Measurements from ENCODE around the gene MAPT.
A peak's percentile ranks its signal among the peaks of the same experiment; 100 is the strongest.

MAPT gene

DNA sequence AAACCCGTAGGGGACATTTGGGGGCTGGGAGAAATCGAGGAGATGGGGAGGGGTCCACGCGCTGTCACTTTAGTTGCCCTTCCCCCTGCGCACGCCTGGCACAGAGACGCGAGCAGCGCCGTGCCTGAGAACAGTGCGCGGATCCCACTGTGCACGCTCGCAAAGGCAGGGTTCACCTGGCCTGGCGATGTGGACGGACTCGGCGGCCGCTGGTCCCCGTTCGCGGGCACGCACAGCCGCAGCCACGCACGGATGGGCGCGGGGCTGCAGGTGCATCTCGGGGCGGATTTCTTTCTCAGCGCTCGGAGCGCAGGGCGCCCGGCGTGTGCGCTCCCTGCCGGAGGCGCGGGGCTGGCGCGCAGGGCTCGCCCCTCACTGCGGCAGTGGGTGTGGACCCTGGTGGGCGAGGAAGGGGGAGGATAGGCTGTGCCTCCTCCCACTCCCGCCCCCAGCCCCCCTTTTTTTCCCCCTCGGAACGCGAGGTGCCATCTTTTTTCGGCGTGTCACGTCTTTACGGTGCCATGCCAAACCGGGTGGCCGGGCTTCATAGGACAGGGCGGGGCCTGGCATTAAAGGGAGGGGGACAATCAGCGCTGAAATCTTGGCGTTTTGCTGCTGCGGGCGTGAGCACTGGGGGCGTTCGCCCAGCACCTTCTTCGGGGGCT is 1.1 kb downstream of the MAPT start:
- ATAC-seq (replicated peaks; ENCODE audit: extremely low read depth, poor library complexity, severe bottlenecking) (no peak), DNase-seq (ENCODE audit: low spot score in 2 of 2) (no peak)
- H3K36me3 Mint-ChIP-seq (ENCODE audit: insufficient read depth), result peaks cover 6% of the 10 kb centered on the region
- H3K4me1 Mint-ChIP-seq, result peaks cover 6% of the 10 kb centered on the region
- H3K27me3 Mint-ChIP-seq, result peaks cover 36% of the 10 kb centered on the region
- peak overlapping the region; percentile 83 for H3K4me3 Mint-ChIP-seq
- H3K9me3 Mint-ChIP-seq, result no peaks in the 10 kb centered on the region
- no peak overlapping the region for H3K27ac Mint-ChIP-seq (ENCODE audit: low read depth)

DNA sequence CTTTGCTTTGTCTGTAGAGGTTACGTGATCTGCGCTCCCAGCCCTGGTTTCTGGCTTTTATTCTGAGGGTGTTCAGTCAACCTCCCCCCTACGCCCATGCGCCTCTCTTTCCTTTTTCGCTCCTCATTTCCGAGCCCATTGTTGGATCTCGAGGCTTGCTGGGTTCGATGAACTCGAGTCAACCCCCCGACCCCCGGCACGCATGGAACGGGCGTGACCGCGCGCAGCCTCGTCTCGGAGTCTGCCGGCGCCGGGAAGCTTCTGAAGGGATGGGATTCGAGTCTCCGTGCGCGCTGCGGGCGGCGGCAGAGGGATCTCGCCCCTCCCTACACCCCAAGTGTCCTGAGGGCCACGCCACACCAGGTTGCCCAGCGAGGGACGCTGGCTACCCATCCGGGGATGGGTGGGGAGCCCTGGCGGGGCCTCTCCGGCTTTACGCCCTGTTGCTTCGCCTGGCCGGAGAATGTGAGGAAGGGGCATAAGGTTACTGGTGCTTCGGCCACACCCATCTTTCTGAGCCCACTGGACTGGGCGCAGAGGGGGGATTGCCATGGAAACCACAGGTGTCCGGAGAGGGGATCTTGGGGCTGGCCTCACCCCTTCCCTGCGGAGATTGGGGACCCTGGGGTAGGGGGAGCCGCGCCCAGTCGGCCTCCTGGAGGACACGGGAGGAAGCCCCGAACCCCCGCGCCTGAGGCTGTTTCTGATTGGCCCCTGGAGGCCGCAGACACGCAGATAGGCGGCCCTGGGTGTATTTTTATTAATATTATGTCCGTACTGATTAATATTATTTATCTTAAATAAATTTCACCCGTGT is 1.8 kb downstream of the MAPT start:
- H3K4me1 Mint-ChIP-seq, result peaks cover 6% of the 10 kb centered on the region
- no peak for ATAC-seq (replicated peaks; ENCODE audit: extremely low read depth, poor library complexity, severe bottlenecking)
- peak overlapping the region; percentile 83 for H3K4me3 Mint-ChIP-seq
- no peak overlapping the region for H3K27ac Mint-ChIP-seq (ENCODE audit: low read depth)
- DNase-seq (ENCODE audit: low spot score in 2 of 2), result no peak
- peaks cover 44% of the 10 kb centered on the region for H3K27me3 Mint-ChIP-seq
- no peaks in the 10 kb centered on the region for H3K9me3 Mint-ChIP-seq
- H3K36me3 Mint-ChIP-seq (ENCODE audit: insufficient read depth), result peaks cover 6% of the 10 kb centered on the region

DNA sequence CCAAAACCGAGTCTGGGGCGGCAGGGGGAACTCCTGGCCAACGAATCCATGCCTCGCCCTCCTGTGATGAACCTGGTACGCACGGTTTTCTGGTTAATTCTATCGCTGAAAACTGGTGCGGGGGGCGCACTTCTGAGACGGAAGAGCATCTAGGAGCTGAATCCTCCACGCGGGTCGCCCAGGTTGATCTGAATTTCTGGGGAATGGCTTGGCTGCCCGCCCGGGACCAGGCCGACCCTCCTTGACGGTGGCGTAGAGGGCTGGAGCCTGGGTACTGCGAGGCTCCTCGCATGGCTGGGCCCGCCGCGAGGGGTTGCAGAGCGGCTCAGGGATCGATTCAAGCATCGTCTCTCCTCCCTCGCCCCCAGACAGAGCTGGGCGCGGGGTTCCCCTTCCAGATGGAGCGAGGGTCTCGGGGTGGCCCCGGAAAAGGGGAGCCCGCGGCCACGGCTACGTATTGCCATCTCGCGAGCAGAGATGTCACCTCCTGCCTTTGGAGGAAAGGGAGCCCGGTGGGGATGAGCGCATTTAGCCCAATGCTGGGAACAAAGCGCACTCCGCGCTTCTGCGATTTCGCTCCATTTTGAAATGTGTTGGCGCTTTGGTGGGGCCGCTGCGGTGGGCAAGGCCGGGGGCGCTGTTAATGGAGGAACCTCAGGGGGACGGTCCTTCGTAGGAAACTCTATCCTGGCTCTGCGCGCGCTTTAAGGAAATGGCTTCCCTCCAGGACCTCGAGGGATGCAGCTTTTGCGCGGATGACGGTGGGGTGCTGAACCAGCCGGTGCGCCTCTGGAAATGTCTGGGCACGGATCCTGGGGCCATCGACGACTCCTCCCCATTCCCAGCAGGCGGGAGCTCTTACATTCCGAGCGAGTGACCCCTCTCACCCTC is 2.7 kb downstream of the MAPT start:
- H3K36me3 Mint-ChIP-seq (ENCODE audit: insufficient read depth), result peaks cover 6% of the 10 kb centered on the region
- no peak overlapping the region for H3K27ac Mint-ChIP-seq (ENCODE audit: low read depth)
- no peaks in the 10 kb centered on the region for H3K9me3 Mint-ChIP-seq
- DNase-seq (ENCODE audit: low spot score in 2 of 2) (no peak), ATAC-seq (replicated peaks; ENCODE audit: extremely low read depth, poor library complexity, severe bottlenecking) (no peak)
- H3K4me3 Mint-ChIP-seq, result peak overlapping the region; percentile 31
- H3K4me1 Mint-ChIP-seq, result peaks cover 6% of the 10 kb centered on the region
- H3K27me3 Mint-ChIP-seq, result peaks cover 53% of the 10 kb centered on the region

DNA sequence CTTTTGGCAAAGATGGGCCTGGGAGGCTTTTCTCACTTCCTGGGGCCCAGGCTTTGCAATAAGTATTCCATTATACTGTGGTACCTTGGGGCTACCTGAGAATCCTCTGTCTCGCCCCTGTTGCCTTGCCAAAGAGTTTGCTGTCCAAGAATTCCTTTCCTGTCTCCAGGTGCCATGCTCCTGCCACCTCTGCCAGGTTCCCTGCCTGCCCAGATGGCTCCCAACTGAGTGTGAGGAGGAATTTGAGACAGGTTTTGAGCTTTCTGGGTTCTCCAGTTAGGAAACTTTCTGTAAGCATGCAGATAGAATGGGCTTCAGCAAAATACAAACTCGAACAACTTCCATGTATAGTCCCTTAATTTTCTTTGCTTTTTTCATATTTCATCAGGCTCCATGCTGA is 5.8 kb downstream of the MAPT start:
- Mint-ChIP-seq H3K4me1 (peaks cover 6% of the 10 kb centered on the region), H3K27ac (ENCODE audit: low read depth) (no peak overlapping the region), H3K4me3 (no peak overlapping the region), H3K27me3 (peaks cover 64% of the 10 kb centered on the region), H3K9me3 (no peaks in the 10 kb centered on the region), H3K36me3 (ENCODE audit: insufficient read depth) (peaks cover 4% of the 10 kb centered on the region)
- DNase-seq (ENCODE audit: low spot score in 2 of 2), result no peak
- ATAC-seq (replicated peaks; ENCODE audit: extremely low read depth, poor library complexity, severe bottlenecking), result no peak

DNA sequence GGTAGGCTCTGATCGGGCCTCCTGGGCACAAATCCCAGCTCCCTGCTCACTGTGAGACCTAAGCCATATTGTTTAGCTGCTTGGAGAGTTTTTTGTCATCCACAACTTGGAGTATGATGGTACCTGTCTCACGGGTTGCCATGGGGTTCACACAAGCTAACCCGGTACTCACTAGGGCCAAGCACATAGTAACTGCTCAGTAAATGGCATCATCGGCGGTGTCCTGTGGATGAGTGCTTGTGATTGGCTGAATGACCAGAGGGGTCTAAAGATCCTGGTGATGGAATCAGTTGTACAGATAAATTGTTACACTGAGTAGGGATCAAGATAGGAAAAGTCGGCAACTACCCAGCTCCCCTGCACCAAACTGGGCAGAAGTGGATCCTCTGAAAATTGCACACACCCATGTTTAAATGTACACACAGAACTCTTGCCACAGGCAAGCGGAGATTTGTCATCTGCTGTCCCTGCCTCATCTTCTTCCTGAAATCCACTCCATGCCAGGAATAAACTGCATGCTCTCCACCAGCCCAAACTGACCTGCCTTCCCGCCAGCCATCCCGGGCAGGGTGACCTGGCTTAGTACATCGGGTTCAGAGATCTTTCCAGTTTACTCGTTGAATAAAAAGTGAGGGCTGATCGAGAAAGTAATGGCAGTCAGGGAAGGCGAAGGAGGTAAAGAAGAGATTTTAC is 6.5 kb downstream of the MAPT start:
- Mint-ChIP-seq H3K4me3 (no peak overlapping the region), H3K27ac (ENCODE audit: low read depth) (no peak overlapping the region), H3K4me1 (peaks cover 6% of the 10 kb centered on the region), H3K27me3 (peaks cover 68% of the 10 kb centered on the region), H3K36me3 (ENCODE audit: insufficient read depth) (no peaks in the 10 kb centered on the region), H3K9me3 (no peaks in the 10 kb centered on the region)
- ATAC-seq (replicated peaks; ENCODE audit: extremely low read depth, poor library complexity, severe bottlenecking), result no peak
- DNase-seq (ENCODE audit: low spot score in 2 of 2), result no peak

DNA sequence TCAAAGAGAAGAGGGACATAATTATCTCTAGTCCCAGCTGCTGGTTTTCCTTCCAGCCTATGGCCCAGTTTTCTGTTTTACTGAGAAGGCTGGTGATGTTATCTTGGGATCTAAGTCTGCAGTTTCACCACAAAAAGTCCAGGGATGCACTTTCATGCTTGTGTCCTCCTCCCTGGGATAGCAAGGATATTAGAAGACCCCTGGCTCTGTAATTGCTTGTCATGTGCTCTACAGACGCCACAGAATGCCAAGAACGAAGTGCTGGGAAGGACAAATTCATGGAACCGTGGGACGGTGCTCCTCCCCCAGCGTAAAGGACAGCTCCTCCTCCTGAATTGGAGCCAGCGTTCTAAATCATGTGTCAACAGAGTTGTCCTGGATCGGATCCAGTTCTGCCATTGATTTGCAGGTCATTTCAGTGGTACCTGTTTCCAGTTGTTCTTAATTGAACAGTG is 8.6 kb downstream of the MAPT start:
- H3K4me3 Mint-ChIP-seq, result no peak overlapping the region
- H3K27me3 Mint-ChIP-seq, result peaks cover 77% of the 10 kb centered on the region
- H3K9me3 Mint-ChIP-seq, result no peaks in the 10 kb centered on the region
- H3K36me3 Mint-ChIP-seq (ENCODE audit: insufficient read depth), result no peaks in the 10 kb centered on the region
- H3K4me1 Mint-ChIP-seq, result peaks cover 12% of the 10 kb centered on the region
- H3K27ac Mint-ChIP-seq (ENCODE audit: low read depth), result no peak overlapping the region
- no peak for DNase-seq (ENCODE audit: low spot score in 2 of 2)
- no peak for ATAC-seq (replicated peaks; ENCODE audit: extremely low read depth, poor library complexity, severe bottlenecking)

DNA sequence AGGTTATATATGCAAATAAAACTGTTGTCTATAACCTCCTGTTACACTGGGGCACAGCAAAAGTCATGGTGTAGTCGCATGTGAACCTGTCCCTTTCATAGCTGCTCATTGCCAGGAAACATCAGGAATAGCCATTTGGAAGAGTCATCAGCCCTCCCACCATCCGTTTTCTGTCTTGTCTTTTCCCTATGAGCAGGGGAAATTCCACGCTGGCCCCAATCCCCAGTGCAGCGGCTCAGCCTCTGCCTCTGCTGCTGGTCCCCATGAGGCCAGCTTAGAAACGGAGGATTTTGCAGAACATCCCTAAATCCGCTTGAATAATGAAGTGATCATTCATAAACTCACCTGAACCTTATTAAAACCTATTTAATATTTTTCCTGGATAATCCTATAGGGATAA is 10.5 kb downstream of the MAPT start:
- Mint-ChIP-seq H3K4me1 (peaks cover 10% of the 10 kb centered on the region), H3K36me3 (ENCODE audit: insufficient read depth) (no peaks in the 10 kb centered on the region), H3K27ac (ENCODE audit: low read depth) (no peak overlapping the region), H3K27me3 (peaks cover 62% of the 10 kb centered on the region), H3K4me3 (no peak overlapping the region), H3K9me3 (no peaks in the 10 kb centered on the region)
- ATAC-seq (replicated peaks; ENCODE audit: extremely low read depth, poor library complexity, severe bottlenecking) (no peak), DNase-seq (ENCODE audit: low spot score in 2 of 2) (no peak)

DNA sequence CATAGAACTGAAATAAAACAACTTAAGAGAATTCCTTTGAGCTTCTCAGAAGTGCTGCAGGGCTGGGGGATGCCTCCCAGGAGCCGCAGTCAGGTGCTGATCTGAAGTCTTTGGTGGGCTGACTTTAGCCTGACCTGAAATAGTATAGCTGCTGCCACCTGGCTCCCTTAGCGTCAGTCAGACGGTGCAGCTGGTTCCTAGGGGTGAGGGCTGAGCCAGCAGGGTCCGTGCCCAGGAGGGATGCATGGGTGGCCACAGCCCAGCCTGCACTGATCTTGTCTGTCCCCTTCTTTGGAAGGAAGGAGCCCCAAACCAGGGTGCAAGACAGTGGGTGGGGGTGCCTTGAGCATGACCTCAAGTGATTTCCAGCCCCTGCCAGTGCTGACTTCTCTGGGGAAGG is 11.5 kb downstream of the MAPT start:
- Mint-ChIP-seq H3K9me3 (no peaks in the 10 kb centered on the region), H3K4me3 (no peak overlapping the region), H3K27ac (ENCODE audit: low read depth) (no peak overlapping the region), H3K27me3 (peaks cover 52% of the 10 kb centered on the region), H3K4me1 (peaks cover 10% of the 10 kb centered on the region), H3K36me3 (ENCODE audit: insufficient read depth) (no peaks in the 10 kb centered on the region)
- DNase-seq (ENCODE audit: low spot score in 2 of 2) (no peak), ATAC-seq (replicated peaks; ENCODE audit: extremely low read depth, poor library complexity, severe bottlenecking) (no peak)

DNA sequence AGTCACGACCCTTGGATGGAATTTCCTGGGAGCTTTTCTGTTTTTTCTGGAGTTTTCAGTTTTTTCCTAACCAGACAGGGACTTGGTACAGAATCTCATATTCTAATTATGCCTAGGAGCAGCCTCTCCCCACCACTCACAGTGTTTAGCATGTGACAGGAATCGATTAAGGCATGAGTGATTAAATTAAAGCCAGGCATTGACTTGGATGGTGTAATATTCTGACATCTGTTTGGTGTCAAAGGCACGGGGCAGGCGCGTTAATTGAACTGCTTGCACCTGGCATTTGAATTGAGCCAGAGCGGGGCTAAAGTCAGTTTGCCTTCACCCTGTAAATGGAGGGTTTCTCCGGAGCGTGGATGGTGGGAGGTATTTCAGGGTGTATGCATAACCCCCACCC is 11.9 kb downstream of the MAPT start:
- H3K27ac Mint-ChIP-seq (ENCODE audit: low read depth), result no peak overlapping the region
- no peak for ATAC-seq (replicated peaks; ENCODE audit: extremely low read depth, poor library complexity, severe bottlenecking)
- peaks cover 10% of the 10 kb centered on the region for H3K4me1 Mint-ChIP-seq
- H3K9me3 Mint-ChIP-seq, result no peaks in the 10 kb centered on the region
- peaks cover 48% of the 10 kb centered on the region for H3K27me3 Mint-ChIP-seq
- no peak for DNase-seq (ENCODE audit: low spot score in 2 of 2)
- H3K36me3 Mint-ChIP-seq (ENCODE audit: insufficient read depth), result no peaks in the 10 kb centered on the region
- no peak overlapping the region for H3K4me3 Mint-ChIP-seq

DNA sequence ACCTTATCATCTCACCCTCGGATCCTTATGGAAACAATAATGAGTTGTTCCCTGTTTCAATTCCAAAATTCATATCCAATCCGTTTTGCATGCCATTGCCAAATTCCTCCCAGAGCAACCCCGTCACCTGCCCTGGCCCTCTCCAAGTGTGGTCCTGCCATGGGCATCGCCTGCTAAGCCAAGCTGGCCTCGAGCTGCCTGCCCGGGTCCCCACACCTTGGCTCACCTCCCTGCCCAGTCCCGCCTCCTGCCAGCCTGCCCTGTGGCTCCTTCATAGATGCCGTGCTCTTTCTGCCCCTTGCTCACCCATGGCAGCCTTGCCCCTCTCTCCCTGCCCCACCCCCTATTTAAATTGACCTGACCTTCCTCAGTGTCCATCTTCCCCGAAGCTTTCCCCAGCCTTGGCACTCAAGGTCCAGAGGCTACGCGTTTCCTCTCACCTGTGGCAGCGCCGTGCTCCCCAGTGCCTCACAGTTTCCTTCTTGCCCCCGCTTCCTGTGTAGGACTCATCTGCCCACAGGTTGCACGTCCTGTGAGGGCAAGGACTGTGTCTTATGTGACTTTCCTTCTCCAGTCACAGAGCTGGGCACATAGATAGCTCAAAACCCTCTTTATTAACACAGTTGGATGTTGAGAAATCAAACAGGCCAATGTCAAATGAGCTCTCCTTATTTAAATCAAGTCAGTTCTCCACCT is 12.7 kb downstream of the MAPT start:
- Mint-ChIP-seq H3K27ac (ENCODE audit: low read depth) (no peak overlapping the region), H3K4me1 (peaks cover 10% of the 10 kb centered on the region), H3K4me3 (no peak overlapping the region), H3K27me3 (peaks cover 39% of the 10 kb centered on the region), H3K36me3 (ENCODE audit: insufficient read depth) (no peaks in the 10 kb centered on the region), H3K9me3 (peaks cover 2% of the 10 kb centered on the region)
- ATAC-seq (replicated peaks; ENCODE audit: extremely low read depth, poor library complexity, severe bottlenecking), result no peak
- DNase-seq (ENCODE audit: low spot score in 2 of 2), result no peak

DNA sequence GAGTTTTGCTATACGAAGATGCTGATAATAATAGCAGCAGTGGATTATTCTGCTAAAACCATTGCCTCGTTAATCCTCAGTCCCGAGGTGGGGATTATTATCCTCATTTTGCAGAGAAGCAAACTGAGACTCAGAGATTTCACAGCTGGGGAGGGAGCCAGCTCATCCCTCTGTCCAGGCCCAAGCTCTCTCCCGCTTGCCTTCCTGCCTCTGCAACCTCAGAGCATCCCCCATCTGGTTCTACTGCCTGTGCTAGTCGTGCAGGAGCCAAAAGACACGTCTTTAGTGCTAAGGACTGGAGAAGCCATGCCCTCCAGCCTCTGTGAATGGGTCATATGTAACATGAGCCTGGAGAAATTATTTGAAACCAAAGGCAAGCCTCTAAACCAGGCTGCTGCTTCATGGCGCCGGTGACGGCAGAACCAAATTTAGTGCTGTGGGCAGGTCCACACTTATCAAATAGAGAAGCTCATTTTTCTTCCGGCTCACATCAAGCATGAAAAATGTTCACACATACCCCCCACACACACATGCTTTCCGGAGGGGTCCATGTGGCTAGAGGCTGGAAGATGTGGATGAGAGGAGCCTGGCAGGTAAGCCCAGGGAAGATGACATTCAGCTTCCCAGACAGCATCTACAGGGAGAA is 13.5 kb downstream of the MAPT start:
- no peak overlapping the region for H3K27ac Mint-ChIP-seq (ENCODE audit: low read depth)
- peaks cover 10% of the 10 kb centered on the region for H3K4me1 Mint-ChIP-seq
- DNase-seq (ENCODE audit: low spot score in 2 of 2), result no peak
- peaks cover 5% of the 10 kb centered on the region for H3K9me3 Mint-ChIP-seq
- no peak overlapping the region for H3K4me3 Mint-ChIP-seq
- no peak for ATAC-seq (replicated peaks; ENCODE audit: extremely low read depth, poor library complexity, severe bottlenecking)
- no peaks in the 10 kb centered on the region for H3K36me3 Mint-ChIP-seq (ENCODE audit: insufficient read depth)
- peaks cover 32% of the 10 kb centered on the region for H3K27me3 Mint-ChIP-seq
